ENCODE data around the gene NANOS2.
A peak's percentile ranks its signal among the peaks of the same experiment; 100 is the strongest.

The NANOS2 gene

GRCh38 chr19:45913874-45914830, at the start of gene NANOS2:
NANOS2 (minus strand) TSS chr19:45914778; CDS start chr19:45914693, 85 bp downstream.
- peak; percentile 20 for DNase-seq

- no peak for DNase-seq
Observed at GRCh38 chr19:45962021-45962420, 47.4 kb upstream of the NANOS2 start.

DNA sequence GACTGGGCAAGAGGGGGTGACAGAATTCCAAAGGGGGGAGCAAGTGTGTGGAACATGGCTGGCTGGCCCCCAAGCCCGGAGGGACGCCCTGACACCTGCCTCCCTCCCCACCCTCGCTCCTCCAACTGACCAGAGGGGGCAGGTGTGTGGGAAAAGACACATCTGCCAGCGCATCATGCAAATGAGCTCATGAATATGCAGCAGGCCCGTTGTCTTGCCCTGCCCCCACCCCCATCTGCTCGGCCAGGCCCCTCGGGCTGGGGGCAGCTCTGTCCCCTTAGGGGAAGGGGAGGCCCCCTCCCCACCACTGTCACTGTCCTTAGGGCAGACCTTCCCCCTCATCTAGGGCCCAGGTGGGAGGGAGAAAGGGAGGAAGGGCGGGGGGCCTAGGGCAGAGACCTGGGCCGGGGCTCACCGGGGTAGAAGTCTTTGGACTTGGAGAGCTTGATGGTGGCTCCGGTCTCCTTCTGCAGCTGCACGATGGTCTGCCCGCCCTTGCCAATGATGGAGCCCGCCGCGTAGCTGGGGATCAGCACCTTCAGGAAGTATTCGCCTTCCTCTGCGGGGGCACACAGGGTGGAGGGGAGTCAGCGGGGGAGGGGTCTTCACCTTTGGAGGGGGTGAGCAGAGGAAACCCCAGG, 46.1 kb upstream of the NANOS2 start:
- DNase-seq, result peak; percentile 35

GRCh38 chr19:45959517-45960025, 45.0 kb upstream of the NANOS2 start:
- no peak for DNase-seq

DNA sequence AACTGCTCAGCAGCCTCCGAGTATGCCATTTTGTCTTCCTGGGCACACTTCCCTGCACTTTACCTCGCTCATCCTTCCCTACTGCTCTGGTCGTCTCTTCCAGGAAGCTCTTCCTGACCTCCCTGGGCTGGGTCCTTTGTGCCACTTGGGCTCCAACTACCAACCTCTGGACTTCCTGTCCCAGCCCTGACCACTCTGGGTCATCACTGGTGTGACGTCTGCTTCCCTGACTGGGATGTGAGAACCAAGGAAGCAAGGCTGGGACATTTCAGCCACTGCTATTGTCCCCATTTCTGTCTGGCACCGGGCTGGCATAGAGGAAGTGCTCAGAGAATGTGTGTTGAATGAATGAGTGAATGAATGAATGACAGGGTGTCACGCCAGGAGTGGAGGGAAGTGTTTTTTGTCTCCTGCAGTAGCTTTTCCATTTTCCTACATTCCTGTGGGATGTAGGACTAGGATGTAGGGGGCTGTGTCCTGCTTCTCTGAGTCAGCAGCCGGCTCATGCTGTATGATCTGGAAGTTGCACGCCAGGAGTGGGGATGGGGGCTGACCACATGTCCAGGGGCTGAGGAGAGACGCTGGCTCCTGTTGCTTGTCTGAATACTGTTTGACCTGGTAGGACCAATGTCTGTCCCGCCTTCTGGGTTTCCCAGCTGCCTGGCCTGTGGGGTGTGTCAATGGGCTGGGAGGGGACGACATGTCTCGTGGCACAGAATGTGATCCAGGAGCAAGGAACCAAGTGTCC, 44.4 kb upstream of the NANOS2 start:
- DNase-seq, result no peak

DNA sequence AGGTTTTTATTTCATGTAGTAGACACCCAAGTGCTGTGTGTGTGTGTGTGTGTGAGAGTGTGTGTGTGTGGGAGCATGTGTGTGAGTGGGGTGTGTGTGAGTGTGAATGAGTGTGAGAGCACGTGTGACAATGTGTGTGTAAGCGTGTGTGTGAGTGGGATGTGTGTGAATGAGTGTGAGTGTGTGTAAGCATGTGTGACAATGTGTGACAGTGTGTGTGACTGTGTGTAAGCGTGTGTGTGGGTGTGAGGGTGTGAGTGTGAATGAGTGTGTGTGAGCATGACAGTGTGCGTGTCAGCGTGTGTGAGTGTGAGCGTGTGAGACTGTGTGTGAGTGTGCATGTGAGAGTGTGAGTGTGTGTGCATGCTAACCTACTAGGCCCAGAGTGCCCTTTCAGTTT, 43.7 kb upstream of the NANOS2 start:
- no peak for DNase-seq

- no peak for DNase-seq
Observed at GRCh38 chr19:45955905-45956608, 41.5 kb upstream of the NANOS2 start.

DNA sequence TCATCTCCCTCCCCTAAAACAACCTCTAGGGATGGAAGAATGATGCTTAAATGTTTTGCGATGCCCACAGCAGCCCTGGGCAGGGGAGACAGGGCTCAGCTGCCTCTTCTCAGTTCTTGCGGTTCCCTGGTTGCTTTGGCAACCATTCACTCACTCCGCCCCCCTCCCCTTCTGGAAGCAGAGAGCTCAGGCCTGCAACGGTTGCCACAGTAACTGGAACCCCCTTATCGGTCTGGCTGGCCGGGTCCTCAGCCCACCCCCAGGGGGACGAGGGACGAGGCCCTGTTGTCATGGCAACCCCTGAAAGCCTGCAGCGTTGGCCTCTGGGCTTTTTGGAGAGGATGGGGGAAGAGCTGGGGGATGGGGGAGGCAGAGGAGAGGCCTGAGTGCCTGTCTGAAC, 39.6 kb upstream of the NANOS2 start:
- DNase-seq, result no peak

GRCh38 chr19:45953676-45954075, 39.1 kb upstream of the NANOS2 start:
- DNase-seq, result no peak

GRCh38 chr19:45952686-45953505, 38.3 kb upstream of the NANOS2 start:
- peak; percentile 51 for DNase-seq

- no peak for DNase-seq
Observed at GRCh38 chr19:45952341-45952685, 37.7 kb upstream of the NANOS2 start.

DNA sequence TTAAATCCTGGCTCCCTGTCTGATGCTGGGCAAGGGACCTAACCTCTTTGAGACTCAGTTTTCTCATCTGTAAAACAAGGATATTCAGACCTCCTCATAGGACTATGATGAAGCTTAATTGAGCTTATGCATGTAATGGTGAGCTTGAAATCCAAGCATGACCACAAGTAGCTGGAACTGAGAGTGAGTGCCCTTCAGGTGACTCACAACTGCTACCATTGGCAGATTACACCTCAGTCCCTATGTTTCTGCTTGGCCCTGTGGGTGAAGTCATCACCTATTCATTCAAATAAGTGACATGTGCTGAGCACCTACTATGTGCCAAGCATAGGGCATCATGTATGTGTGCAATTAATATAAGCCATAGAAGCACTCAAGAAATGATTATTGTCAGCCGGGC, 33.3 kb upstream of the NANOS2 start:
- no peak for DNase-seq

- no peak for DNase-seq
Observed at GRCh38 chr19:45940515-45940805, 25.9 kb upstream of the NANOS2 start.

DNA sequence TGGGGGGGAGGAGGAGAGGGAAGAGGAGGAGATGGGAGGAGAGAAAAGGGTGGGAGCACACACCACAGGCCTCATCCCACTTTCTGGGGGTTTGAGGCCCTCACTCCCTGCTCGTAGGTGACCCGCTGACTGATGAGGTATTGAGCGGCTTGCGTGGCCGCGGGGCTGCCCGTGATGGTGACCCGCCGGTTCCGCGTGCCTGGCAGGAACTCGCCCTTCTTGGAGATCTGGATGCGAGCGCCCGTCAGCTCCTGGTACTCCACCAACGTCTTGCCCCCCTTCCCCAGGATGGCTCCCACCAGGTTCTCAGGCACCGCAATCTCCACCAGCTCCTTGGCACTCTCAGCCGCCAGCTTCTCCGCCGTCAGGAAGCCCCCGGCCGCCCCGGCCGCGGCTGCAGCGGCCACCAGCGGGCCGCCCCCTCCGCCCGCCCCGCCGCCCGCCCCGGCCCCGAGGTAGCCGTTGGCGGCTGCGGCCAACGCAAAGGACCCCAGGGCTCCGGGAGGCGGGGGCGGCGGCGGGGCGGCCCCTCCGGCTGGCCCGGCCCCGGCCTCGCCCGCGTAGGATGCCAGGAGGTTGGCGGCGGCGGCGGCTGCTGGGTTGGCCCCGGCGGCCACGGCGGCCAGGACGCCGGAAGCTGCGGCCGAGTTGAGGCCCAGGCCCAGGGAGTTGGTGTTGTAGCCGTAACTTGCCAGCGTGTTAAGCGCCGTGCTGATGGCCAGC, 25.4 kb upstream of the NANOS2 start:
- no peak for DNase-seq

DNA sequence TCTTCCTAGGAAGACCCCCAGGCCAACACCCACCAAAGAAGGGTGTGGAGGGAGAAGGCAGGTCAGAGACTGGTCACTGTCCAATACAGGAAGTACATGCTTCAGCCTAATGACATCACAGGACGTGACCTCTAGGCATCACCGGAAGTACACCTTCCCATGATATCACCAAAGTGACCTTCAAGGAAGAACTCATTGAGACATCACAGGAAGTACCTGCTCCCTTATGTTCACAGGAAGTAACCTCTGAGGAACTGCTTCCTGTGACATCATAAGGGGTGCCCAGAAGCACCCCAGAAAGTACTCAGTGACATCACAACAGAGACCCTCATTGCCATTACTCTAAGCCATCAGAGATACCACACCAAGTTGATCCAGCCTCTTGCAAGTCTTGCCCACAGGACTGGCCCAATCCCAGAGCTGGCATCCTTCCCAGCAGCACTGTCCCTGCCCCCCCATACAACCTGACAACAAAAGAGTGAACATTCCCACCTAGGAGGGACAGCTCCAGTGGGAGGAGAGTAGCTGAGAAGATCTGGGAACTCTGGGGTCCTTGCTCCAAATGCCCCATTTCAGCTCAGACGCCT, 24.2 kb upstream of the NANOS2 start:
- no peak for DNase-seq

GRCh38 chr19:45935267-45935666, 20.7 kb upstream of the NANOS2 start:
- DNase-seq, result no peak

GRCh38 chr19:45934551-45935230, 20.1 kb upstream of the NANOS2 start:
- no peak for DNase-seq

DNA sequence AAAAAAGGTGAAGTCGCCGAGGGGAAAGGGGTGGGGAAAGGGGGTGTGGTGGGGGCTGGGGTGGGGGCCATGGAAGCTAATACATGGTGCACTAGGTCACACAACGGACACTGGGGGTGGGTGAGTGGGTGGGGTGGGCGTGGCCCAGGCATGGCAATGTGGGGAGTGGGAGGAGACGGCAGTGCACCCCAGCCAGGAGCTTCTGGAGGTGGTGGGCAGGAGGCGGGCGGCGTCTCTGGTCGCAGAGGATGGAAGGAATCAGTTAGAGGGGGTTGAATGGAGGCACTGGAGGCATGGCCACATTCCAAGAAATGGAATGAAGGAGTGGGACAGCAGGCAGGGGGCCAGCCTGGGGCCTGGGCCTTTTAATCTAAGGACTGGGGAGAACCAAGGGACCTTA, 19.2 kb upstream of the NANOS2 start:
- no peak for DNase-seq

- no peak for DNase-seq
Observed at GRCh38 chr19:45931055-45931454, 16.5 kb upstream of the NANOS2 start.

DNA sequence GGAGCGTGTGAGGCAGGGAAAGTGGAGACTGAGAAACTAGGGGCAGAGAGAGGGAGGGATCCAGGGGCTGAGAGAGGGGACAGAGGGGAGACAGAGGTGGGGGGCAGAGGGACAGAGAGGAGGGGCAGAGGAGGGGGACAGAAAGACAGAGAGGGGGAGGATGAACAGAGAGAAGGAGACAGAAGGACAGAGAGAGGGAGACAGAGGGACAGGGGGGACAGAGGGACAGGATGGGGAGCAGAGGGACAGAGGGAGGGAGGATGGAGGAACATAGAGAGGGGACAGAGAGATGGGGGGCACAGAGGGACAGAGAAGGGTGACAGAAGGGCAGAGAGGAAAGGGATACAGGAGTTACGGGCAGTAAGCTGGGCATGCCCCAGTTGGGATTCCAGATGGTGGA, 14.7 kb upstream of the NANOS2 start:
- no peak for DNase-seq
